Measurements from ENCODE around the gene PRLR.

Gene PRLR

GRCh38 chr5:35087991-35088390 lies 142.3 kb downstream of the PRLR start:
- H3K18ac ChIP-seq (ENCODE audit: low read length) = no peak overlapping the region
- no peaks in the 10 kb centered on the region for H3K36me3 ChIP-seq (ENCODE audit: control insufficient read depth, insufficient read depth, low read length)
- no peak overlapping the region for H3K56ac ChIP-seq (ENCODE audit: low read length)
- H3K79me1 ChIP-seq (ENCODE audit: low read length) = no peaks in the 10 kb centered on the region
- H2BK5ac ChIP-seq (ENCODE audit: low read length) = no peak overlapping the region
- no peak overlapping the region for H3K4me3 ChIP-seq (ENCODE audit: low read length)
- WGBS (ENCODE audit: extremely low coverage, insufficient coverage, low lambda C conversion rate) = no CpG with 5 or more reads among the region's 3 CpGs
- H3K27ac ChIP-seq (ENCODE audit: low read depth, low read length) = no peak overlapping the region
- no peak overlapping the region for H4K5ac ChIP-seq (ENCODE audit: low read length)
- no peak overlapping the region for H4K8ac ChIP-seq (ENCODE audit: low read depth, low read length)
- H3K4me2 ChIP-seq (ENCODE audit: low read length) = no peak overlapping the region
- no peak overlapping the region for H2BK15ac ChIP-seq (replicated peaks; ENCODE audit: low read depth)
- H2AK5ac ChIP-seq (ENCODE audit: low read length) = no peak overlapping the region
- no peak for DNase-seq
- H3K23ac ChIP-seq (ENCODE audit: low read length) = no peak overlapping the region
- H2BK120ac ChIP-seq (ENCODE audit: low read depth, low read length) = no peak overlapping the region
- H3K9ac ChIP-seq (ENCODE audit: low read length) = no peak overlapping the region
- no peaks in the 10 kb centered on the region for H3K79me2 ChIP-seq (ENCODE audit: control insufficient read depth, insufficient read depth, low read length)
- no peak overlapping the region for H3K4ac ChIP-seq (ENCODE audit: low read depth, low read length)
- no peaks in the 10 kb centered on the region for H3K4me1 ChIP-seq (ENCODE audit: control insufficient read depth, low read depth, low read length)
- H3K27me3 ChIP-seq (ENCODE audit: insufficient read depth, low read length, poor library complexity) = no peaks in the 10 kb centered on the region

DNA sequence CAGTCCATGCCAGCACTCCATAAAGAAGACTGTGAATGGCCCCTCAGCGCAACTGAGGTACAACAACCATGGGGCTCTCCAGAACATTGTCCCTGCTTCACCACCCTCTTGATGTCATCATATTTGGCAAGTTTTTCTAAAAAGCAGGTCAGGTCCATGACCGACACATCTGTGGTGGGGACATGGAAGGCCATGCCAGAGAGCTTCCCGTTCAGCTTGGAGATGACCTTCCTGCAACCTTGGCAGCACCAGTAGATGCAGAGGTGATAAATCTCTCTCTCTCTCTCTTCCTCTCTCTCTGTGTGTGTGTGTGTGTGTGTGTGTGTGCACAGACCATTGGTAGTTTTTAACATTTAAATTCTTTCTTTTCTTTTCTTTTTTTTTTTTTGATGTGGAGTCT lies 147.1 kb downstream of the PRLR start:
- no peaks in the 10 kb centered on the region for H3K36me3 ChIP-seq (ENCODE audit: control insufficient read depth, insufficient read depth, low read length)
- H3K4me3 ChIP-seq (ENCODE audit: low read length) = no peak overlapping the region
- H2BK120ac ChIP-seq (ENCODE audit: low read depth, low read length) = no peak overlapping the region
- H3K79me1 ChIP-seq (ENCODE audit: low read length) = no peaks in the 10 kb centered on the region
- H2BK5ac ChIP-seq (ENCODE audit: low read length) = no peak overlapping the region
- H2AK5ac ChIP-seq (ENCODE audit: low read length) = no peak overlapping the region
- H3K79me2 ChIP-seq (ENCODE audit: control insufficient read depth, insufficient read depth, low read length) = no peaks in the 10 kb centered on the region
- no peak overlapping the region for H3K27ac ChIP-seq (ENCODE audit: low read depth, low read length)
- H3K56ac ChIP-seq (ENCODE audit: low read length) = no peak overlapping the region
- no peak overlapping the region for H3K23ac ChIP-seq (ENCODE audit: low read length)
- WGBS (ENCODE audit: extremely low coverage, insufficient coverage, low lambda C conversion rate) = no CpG with 5 or more reads among the region's 3 CpGs
- H4K5ac ChIP-seq (ENCODE audit: low read length) = no peak overlapping the region
- no peak for DNase-seq
- no peak overlapping the region for H3K18ac ChIP-seq (ENCODE audit: low read length)
- no peak overlapping the region for H2BK15ac ChIP-seq (replicated peaks; ENCODE audit: low read depth)
- no peak overlapping the region for H3K4ac ChIP-seq (ENCODE audit: low read depth, low read length)
- no peak overlapping the region for H4K8ac ChIP-seq (ENCODE audit: low read depth, low read length)
- no peak overlapping the region for H3K9ac ChIP-seq (ENCODE audit: low read length)
- H3K4me2 ChIP-seq (ENCODE audit: low read length) = no peak overlapping the region
- H3K27me3 ChIP-seq (ENCODE audit: insufficient read depth, low read length, poor library complexity) = no peaks in the 10 kb centered on the region
- H3K4me1 ChIP-seq (ENCODE audit: control insufficient read depth, low read depth, low read length) = no peaks in the 10 kb centered on the region

DNA sequence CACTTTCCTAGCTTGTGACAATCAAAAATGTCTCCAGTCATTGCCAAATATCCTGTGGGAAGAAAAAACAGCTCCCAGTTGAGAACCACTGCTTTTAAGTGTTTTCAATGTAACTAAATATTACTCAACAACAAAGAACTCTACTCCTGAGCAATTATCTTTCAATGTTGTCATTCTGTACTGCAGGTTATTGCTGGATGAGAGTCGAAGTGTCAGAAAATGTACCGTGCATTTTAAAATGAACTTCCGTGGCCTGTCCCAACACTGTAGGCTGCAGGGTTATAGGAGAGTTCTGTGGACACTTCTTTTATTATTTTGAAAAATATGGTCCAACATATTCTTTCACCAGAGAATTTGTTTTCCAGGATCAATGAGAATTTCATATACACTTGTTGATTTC lies 147.8 kb downstream of the PRLR start:
- Histone ChIP-seq H3K23ac (ENCODE audit: low read length) (no peak overlapping the region), H3K4me3 (ENCODE audit: low read length) (no peak overlapping the region), H2BK15ac (replicated peaks; ENCODE audit: low read depth) (no peak overlapping the region), H3K36me3 (ENCODE audit: control insufficient read depth, insufficient read depth, low read length) (no peaks in the 10 kb centered on the region), H2AK5ac (ENCODE audit: low read length) (no peak overlapping the region), H3K9ac (ENCODE audit: low read length) (no peak overlapping the region), H3K27ac (ENCODE audit: low read depth, low read length) (no peak overlapping the region), H3K56ac (ENCODE audit: low read length) (no peak overlapping the region), H2BK5ac (ENCODE audit: low read length) (no peak overlapping the region), H3K4me2 (ENCODE audit: low read length) (no peak overlapping the region), H3K4me1 (ENCODE audit: control insufficient read depth, low read depth, low read length) (no peaks in the 10 kb centered on the region), H4K5ac (ENCODE audit: low read length) (no peak overlapping the region), H3K79me2 (ENCODE audit: control insufficient read depth, insufficient read depth, low read length) (no peaks in the 10 kb centered on the region), H3K27me3 (ENCODE audit: insufficient read depth, low read length, poor library complexity) (no peaks in the 10 kb centered on the region), H3K79me1 (ENCODE audit: low read length) (no peaks in the 10 kb centered on the region), H2BK120ac (ENCODE audit: low read depth, low read length) (no peak overlapping the region), H3K18ac (ENCODE audit: low read length) (no peak overlapping the region), H4K8ac (ENCODE audit: low read depth, low read length) (no peak overlapping the region), H3K4ac (ENCODE audit: low read depth, low read length) (no peak overlapping the region)
- no CpG with 5 or more reads among the region's 3 CpGs for WGBS (ENCODE audit: extremely low coverage, insufficient coverage, low lambda C conversion rate)
- DNase-seq = no peak

GRCh38 chr5:35081134-35081533 lies 149.2 kb downstream of the PRLR start:
- Histone ChIP-seq H3K9ac (ENCODE audit: low read length) (no peak overlapping the region), H4K8ac (ENCODE audit: low read depth, low read length) (no peak overlapping the region), H3K18ac (ENCODE audit: low read length) (no peak overlapping the region), H3K36me3 (ENCODE audit: control insufficient read depth, insufficient read depth, low read length) (no peaks in the 10 kb centered on the region), H3K27me3 (ENCODE audit: insufficient read depth, low read length, poor library complexity) (no peaks in the 10 kb centered on the region), H3K4me3 (ENCODE audit: low read length) (no peak overlapping the region), H2BK5ac (ENCODE audit: low read length) (no peak overlapping the region), H4K5ac (ENCODE audit: low read length) (no peak overlapping the region), H3K27ac (ENCODE audit: low read depth, low read length) (no peak overlapping the region), H2BK15ac (replicated peaks; ENCODE audit: low read depth) (no peak overlapping the region), H3K79me1 (ENCODE audit: low read length) (no peaks in the 10 kb centered on the region), H3K79me2 (ENCODE audit: control insufficient read depth, insufficient read depth, low read length) (no peaks in the 10 kb centered on the region), H3K4ac (ENCODE audit: low read depth, low read length) (no peak overlapping the region), H2AK5ac (ENCODE audit: low read length) (no peak overlapping the region), H2BK120ac (ENCODE audit: low read depth, low read length) (no peak overlapping the region), H3K56ac (ENCODE audit: low read length) (no peak overlapping the region), H3K23ac (ENCODE audit: low read length) (no peak overlapping the region), H3K4me1 (ENCODE audit: control insufficient read depth, low read depth, low read length) (no peaks in the 10 kb centered on the region), H3K4me2 (ENCODE audit: low read length) (no peak overlapping the region)
- no CpG with 5 or more reads among the region's 6 CpGs for WGBS (ENCODE audit: extremely low coverage, insufficient coverage, low lambda C conversion rate)
- DNase-seq = no peak

DNA sequence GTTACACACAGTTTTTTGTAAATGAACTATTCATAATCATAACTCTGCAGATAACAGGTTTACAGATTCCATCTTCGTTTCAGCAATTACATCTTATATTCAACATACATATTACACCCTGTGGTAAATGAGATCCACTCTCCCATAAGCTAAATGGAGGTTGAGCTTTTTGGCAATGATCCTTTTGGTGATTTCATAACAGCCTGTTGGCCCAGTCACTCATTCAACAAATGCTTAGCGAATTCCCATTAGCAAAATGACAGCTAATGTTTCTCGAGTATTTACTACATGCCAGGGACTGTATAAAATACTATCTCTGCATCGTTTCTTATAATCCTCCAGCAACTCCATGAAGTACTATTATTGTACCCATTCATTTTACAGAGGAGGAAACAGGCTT lies 157.1 kb downstream of the PRLR start:
- no peak overlapping the region for H3K18ac ChIP-seq (ENCODE audit: low read length)
- H3K27me3 ChIP-seq (ENCODE audit: insufficient read depth, low read length, poor library complexity) = no peaks in the 10 kb centered on the region
- H3K79me2 ChIP-seq (ENCODE audit: control insufficient read depth, insufficient read depth, low read length) = no peaks in the 10 kb centered on the region
- no peak overlapping the region for H3K9ac ChIP-seq (ENCODE audit: low read length)
- H3K4me3 ChIP-seq (ENCODE audit: low read length) = no peak overlapping the region
- no peak overlapping the region for H4K5ac ChIP-seq (ENCODE audit: low read length)
- H3K56ac ChIP-seq (ENCODE audit: low read length) = no peak overlapping the region
- no peak overlapping the region for H2BK120ac ChIP-seq (ENCODE audit: low read depth, low read length)
- no peak for DNase-seq
- no CpG with 5 or more reads among the region's 4 CpGs for WGBS (ENCODE audit: extremely low coverage, insufficient coverage, low lambda C conversion rate)
- H3K79me1 ChIP-seq (ENCODE audit: low read length) = no peaks in the 10 kb centered on the region
- H2BK5ac ChIP-seq (ENCODE audit: low read length) = no peak overlapping the region
- H4K8ac ChIP-seq (ENCODE audit: low read depth, low read length) = no peak overlapping the region
- H3K36me3 ChIP-seq (ENCODE audit: control insufficient read depth, insufficient read depth, low read length) = no peaks in the 10 kb centered on the region
- no peak overlapping the region for H3K27ac ChIP-seq (ENCODE audit: low read depth, low read length)
- no peak overlapping the region for H3K4ac ChIP-seq (ENCODE audit: low read depth, low read length)
- H3K4me1 ChIP-seq (ENCODE audit: control insufficient read depth, low read depth, low read length) = no peaks in the 10 kb centered on the region
- no peak overlapping the region for H3K23ac ChIP-seq (ENCODE audit: low read length)
- H3K4me2 ChIP-seq (ENCODE audit: low read length) = no peak overlapping the region
- no peak overlapping the region for H2BK15ac ChIP-seq (replicated peaks; ENCODE audit: low read depth)
- H2AK5ac ChIP-seq (ENCODE audit: low read length) = no peak overlapping the region

DNA sequence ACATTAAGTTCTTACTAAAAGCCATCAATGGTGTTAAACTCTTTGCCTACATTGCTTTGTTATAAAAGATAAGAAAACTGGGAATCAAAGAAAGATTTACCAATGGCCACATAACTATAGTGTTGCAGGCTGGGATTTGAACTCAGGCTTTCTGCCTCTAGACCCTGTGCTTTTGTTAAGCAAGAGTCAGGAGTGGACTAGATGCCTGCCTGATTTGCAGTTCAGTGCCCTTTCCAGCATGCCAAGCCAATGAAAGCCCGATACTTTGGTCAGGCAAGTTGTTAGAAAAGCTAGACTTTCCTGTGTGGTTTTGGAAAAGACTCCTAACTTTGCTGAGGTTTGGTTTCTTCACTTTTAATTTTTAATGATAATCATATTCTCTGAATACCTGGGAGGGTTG lies 161.1 kb downstream of the PRLR start:
- no peaks in the 10 kb centered on the region for H3K79me2 ChIP-seq (ENCODE audit: control insufficient read depth, insufficient read depth, low read length)
- no peak overlapping the region for H3K9ac ChIP-seq (ENCODE audit: low read length)
- no peaks in the 10 kb centered on the region for H3K4me1 ChIP-seq (ENCODE audit: control insufficient read depth, low read depth, low read length)
- H4K8ac ChIP-seq (ENCODE audit: low read depth, low read length) = no peak overlapping the region
- H3K4me3 ChIP-seq (ENCODE audit: low read length) = no peak overlapping the region
- H3K36me3 ChIP-seq (ENCODE audit: control insufficient read depth, insufficient read depth, low read length) = no peaks in the 10 kb centered on the region
- H2BK5ac ChIP-seq (ENCODE audit: low read length) = no peak overlapping the region
- no peak overlapping the region for H3K18ac ChIP-seq (ENCODE audit: low read length)
- no peak overlapping the region for H2BK15ac ChIP-seq (replicated peaks; ENCODE audit: low read depth)
- H3K4me2 ChIP-seq (ENCODE audit: low read length) = no peak overlapping the region
- H3K27me3 ChIP-seq (ENCODE audit: insufficient read depth, low read length, poor library complexity) = no peaks in the 10 kb centered on the region
- no CpG with 5 or more reads among the region's 1 CpG for WGBS (ENCODE audit: extremely low coverage, insufficient coverage, low lambda C conversion rate)
- no peak overlapping the region for H4K5ac ChIP-seq (ENCODE audit: low read length)
- H3K23ac ChIP-seq (ENCODE audit: low read length) = no peak overlapping the region
- no peak overlapping the region for H3K56ac ChIP-seq (ENCODE audit: low read length)
- no peak overlapping the region for H2AK5ac ChIP-seq (ENCODE audit: low read length)
- no peak overlapping the region for H3K4ac ChIP-seq (ENCODE audit: low read depth, low read length)
- no peak overlapping the region for H3K27ac ChIP-seq (ENCODE audit: low read depth, low read length)
- no peaks in the 10 kb centered on the region for H3K79me1 ChIP-seq (ENCODE audit: low read length)
- DNase-seq = no peak
- no peak overlapping the region for H2BK120ac ChIP-seq (ENCODE audit: low read depth, low read length)

All from mesendoderm (in vitro differentiated cells).